ENCODE measurements around the gene C1QTNF1. TPM values are rescaled to one million over a fixed set of nuclear protein-coding genes. Genes with fewer than 3 reads are reported as not detected.
A peak's percentile ranks its signal among the peaks of the same experiment; 100 is the strongest.

C1QTNF1 gene
- polyA plus RNA-seq, 1 of the 3 experiments (the other 2 are of a cell fraction): 14.3 TPM

GRCh38 chr17:78977681-78977943 is 46.4 kb upstream of the C1QTNF1 start:
- Histone ChIP-seq H3K9me3 (no peaks in the 10 kb centered on the region), H3K36me3 (replicated peaks in 1 of 2; ENCODE audit: control insufficient read depth in 1 of 2, insufficient read depth in 2 of 2, low read length in 1 of 2) (peaks cover 0 to 25% of the 10 kb centered on the region in 2 experiments), H3K9ac (no peak overlapping the region), H3K27ac (ENCODE audit: low read depth in 2 of 2, low read length in 1 of 2) (peak overlapping the region in 1 of 2 experiments; percentile 56; a peak in 1 of 4 replicates), H3K4me3 (ENCODE audit: low read depth in 2 of 2, low read length in 1 of 2) (peak overlapping the region in 1 of 2 experiments; percentile 44; a peak in 3 of 4 replicates), H3K79me2 (ENCODE audit: insufficient read depth) (peaks cover 29% of the 10 kb centered on the region), H3K4me1 (ENCODE audit: control insufficient read depth in 1 of 2, insufficient read depth in 2 of 2, low read depth in 1 of 2, low read length in 1 of 2) (peaks cover 20 to 63% of the 10 kb centered on the region in 2 experiments; a peak in 3 of 4 replicates), H3F3A (replicated peaks; ENCODE audit: insufficient read depth) (peaks cover 15% of the 10 kb centered on the region), H3K9me2 (no peaks in the 10 kb centered on the region), H3K27me3 (ENCODE audit: insufficient read depth) (no peaks in the 10 kb centered on the region), H2AFZ (ENCODE audit: low read depth) (no peak overlapping the region), H4K20me1 (ENCODE audit: insufficient read depth) (no peaks in the 10 kb centered on the region; the same call in 1 of the 2 replicates), H3K4me2 (peak overlapping the region; percentile 94)
- ChIA-PET CTCF (interaction anchor here (0.9 to 26.0 kb wide), 10 partner anchors 9 to 134 kb away, joined by 3 to 458 read pairs (median 5); no protein-coding TSS in a partner anchor), POLR2A (interaction anchor here (1.4 kb wide), 1 partner anchor 21 kb away, joined by 6 read pairs; no protein-coding TSS in a partner anchor)
- DNase-seq: no peak
- 92% methylated on average over 8 of the region's 8 CpGs for WGBS (ENCODE audit: low lambda C conversion rate)
- no peak for TF ChIP-seq POLR2AphosphoS5 (IDR thresholded peaks at IDR 0.05; ENCODE audit: low read depth, low read length)
- TF ChIP-seq USF1 (IDR thresholded peaks at IDR 0.05; ENCODE audit: borderline replicate concordance, low read depth): no peak
- TF ChIP-seq SMC3 (IDR thresholded peaks at IDR 0.05; ENCODE audit: low read depth, low read length): no peak
- TF ChIP-seq, protein P1, sequence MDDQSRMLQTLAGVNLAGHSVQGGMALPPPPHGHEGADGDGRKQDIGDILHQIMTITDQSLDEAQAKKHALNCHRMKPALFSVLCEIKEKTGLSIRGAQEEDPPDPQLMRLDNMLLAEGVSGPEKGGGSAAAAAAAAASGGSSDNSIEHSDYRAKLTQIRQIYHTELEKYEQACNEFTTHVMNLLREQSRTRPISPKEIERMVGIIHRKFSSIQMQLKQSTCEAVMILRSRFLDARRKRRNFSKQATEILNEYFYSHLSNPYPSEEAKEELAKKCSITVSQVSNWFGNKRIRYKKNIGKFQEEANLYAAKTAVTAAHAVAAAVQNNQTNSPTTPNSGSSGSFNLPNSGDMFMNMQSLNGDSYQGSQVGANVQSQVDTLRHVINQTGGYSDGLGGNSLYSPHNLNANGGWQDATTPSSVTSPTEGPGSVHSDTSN (IDR thresholded peaks at IDR 0.05): no peak
- TF ChIP-seq, protein P2, sequence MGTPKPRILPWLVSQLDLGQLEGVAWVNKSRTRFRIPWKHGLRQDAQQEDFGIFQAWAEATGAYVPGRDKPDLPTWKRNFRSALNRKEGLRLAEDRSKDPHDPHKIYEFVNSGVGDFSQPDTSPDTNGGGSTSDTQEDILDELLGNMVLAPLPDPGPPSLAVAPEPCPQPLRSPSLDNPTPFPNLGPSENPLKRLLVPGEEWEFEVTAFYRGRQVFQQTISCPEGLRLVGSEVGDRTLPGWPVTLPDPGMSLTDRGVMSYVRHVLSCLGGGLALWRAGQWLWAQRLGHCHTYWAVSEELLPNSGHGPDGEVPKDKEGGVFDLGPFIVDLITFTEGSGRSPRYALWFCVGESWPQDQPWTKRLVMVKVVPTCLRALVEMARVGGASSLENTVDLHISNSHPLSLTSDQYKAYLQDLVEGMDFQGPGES (IDR thresholded peaks at IDR 0.05; ENCODE audit: low read depth, low read length): no peak
- TF ChIP-seq TCF12 (IDR thresholded peaks at IDR 0.05): no peak
- TF ChIP-seq CTCF (IDR thresholded peaks at IDR 0.05): no peak
- TF ChIP-seq GATA2 (CRISPR knock-in tag; IDR thresholded peaks at IDR 0.05): no peak
- no peak for TF ChIP-seq MXI1 (IDR thresholded peaks at IDR 0.05; ENCODE audit: low read depth, low read length)
- TF ChIP-seq RFX5 (IDR thresholded peaks at IDR 0.05; ENCODE audit: low read length): no peak
- TF ChIP-seq FOSL2 (IDR thresholded peaks at IDR 0.05; ENCODE audit: borderline replicate concordance, low read depth): no peak
- no peak for TF ChIP-seq FOXJ3 (CRISPR knock-in tag; IDR thresholded peaks at IDR 0.05)
- TF ChIP-seq EZH2phosphoT487 (IDR thresholded peaks at IDR 0.05; ENCODE audit: borderline replicate concordance, low read depth): no peak
- TF ChIP-seq RCOR1 (IDR thresholded peaks at IDR 0.05; ENCODE audit: low read length): no peak
- no peak for TF ChIP-seq NFIC (IDR thresholded peaks at IDR 0.05; ENCODE audit: borderline replicate concordance)

All from SK-N-SH (cell line).